HepG2 (cell line): ENCODE data around the gene EFL1.

Source experiments
- BCLAF1 ChIP-seq: fragments of 450-650 bp; IDR thresholded peaks from 2 replicates; pipeline ENCODE4 v1.6.1; 2017; ENCODE audit warnings: mild to moderate bottlenecking
- CHD2 ChIP-seq: IDR thresholded peaks from 2 replicates; pipeline ENCODE4 v1.6.1; 2011; ENCODE audit warnings: low read depth, low read length, improper control_type of control experiment
- CTCF ChIP-seq: sonication (generic); formaldehyde crosslinking; IDR thresholded peaks from 2 replicates; pipeline ENCODE4 v1.5.0; 2020; ENCODE audit warnings: mild to moderate bottlenecking, missing genetic modification reagents, moderate library complexity
- TRIM24 ChIP-seq: sonication (generic); formaldehyde crosslinking; IDR thresholded peaks from 2 replicates; pipeline ENCODE4 v1.8.0; 2022; ENCODE audit warnings: mild to moderate bottlenecking, missing genetic modification reagents
- ZBTB10 ChIP-seq: sonication (generic); formaldehyde crosslinking; IDR thresholded peaks from 2 replicates; pipeline ENCODE4 v1.4.0; 2020; ENCODE audit warnings: missing genetic modification reagents, borderline replicate concordance
- ZFX ChIP-seq: sonication (generic); formaldehyde crosslinking; IDR thresholded peaks from 2 replicates; pipeline ENCODE4 v1.4.0; 2020; ENCODE audit warnings: mild to moderate bottlenecking, low read depth, missing genetic modification reagents, moderate library complexity
- TF ChIP-seq, protein P1 (sequence below): IDR thresholded peaks from 2 replicates; pipeline ENCODE4 v1.6.1; 2016

DNA sequence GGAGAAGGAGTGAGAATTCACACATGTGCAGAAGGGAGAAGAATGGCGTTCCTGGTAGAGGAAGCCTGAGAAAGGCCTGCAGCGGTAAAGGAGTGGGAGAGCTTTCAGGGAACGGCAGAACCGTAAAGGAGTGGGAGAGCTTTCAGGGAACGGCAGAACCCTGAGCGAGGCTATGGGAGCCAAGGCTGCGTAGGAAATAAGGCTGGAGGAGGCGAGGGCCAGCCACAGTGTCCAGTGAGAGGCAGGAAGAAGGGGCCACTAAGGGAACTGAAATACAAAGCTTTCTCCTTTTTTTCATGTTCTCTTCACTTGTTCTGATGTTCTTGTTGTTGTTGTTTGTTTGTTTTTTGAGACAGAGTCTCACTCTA, 45.2 kb upstream of the EFL1 start:
- TF ChIP-seq, protein P1, sequence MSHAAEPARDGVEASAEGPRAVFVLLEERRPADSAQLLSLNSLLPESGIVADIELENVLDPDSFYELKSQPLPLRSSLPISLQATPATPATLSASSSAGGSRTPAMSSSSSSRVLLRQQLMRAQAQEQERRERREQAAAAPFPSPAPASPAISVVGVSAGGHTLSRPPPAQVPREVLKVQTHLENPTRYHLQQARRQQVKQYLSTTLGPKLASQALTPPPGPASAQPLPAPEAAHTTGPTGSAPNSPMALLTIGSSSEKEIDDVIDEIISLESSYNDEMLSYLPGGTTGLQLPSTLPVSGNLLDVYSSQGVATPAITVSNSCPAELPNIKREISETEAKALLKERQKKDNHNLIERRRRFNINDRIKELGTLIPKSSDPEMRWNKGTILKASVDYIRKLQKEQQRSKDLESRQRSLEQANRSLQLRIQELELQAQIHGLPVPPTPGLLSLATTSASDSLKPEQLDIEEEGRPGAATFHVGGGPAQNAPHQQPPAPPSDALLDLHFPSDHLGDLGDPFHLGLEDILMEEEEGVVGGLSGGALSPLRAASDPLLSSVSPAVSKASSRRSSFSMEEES (CRISPR knock-in tag) = no peak
- no peak for TF ChIP-seq CTCF (CRISPR knock-in tag)
- TF ChIP-seq ZBTB10 (CRISPR knock-in tag) = no peak
- no peak for TF ChIP-seq BCLAF1
- no peak for TF ChIP-seq CHD2
- no peak for TF ChIP-seq ZFX
- no peak for TF ChIP-seq TRIM24 (CRISPR knock-in tag)
